HepG2 (cell line): Measurements from ENCODE around the gene DNAJA3. TPM values are rescaled to one million over a fixed set of nuclear protein-coding genes. Genes with fewer than 3 reads are reported as not detected.
A peak's percentile ranks its signal among the peaks of the same experiment; 100 is the strongest.

Experiments used
- ATAD3A ChIP-seq: sonication (generic); formaldehyde crosslinking; IDR thresholded peaks from 2 replicates; pipeline ENCODE4 v1.4.0; 2020; ENCODE audit warnings: missing genetic modification reagents
- IRF1 ChIP-seq: sonication (generic); formaldehyde crosslinking; IDR thresholded peaks from 2 replicates; pipeline ENCODE4 v1.4.0; 2020; ENCODE audit warnings: low read depth, mild to moderate bottlenecking, missing genetic modification reagents
- MAF1 ChIP-seq: sonication (generic); formaldehyde crosslinking; IDR thresholded peaks from 2 replicates; pipeline ENCODE4 v1.5.0; 2020; ENCODE audit warnings: missing genetic modification reagents, borderline replicate concordance
- MEIS1 ChIP-seq: sonication (generic); formaldehyde crosslinking; IDR thresholded peaks from 2 replicates; pipeline ENCODE4 v1.9.0; 2021; ENCODE audit warnings: mild to moderate bottlenecking, missing genetic modification reagents, moderate library complexity, borderline replicate concordance
- RAD51 ChIP-seq: fragments of 450-650 bp; IDR thresholded peaks from 2 replicates; pipeline ENCODE4 v1.6.1; 2016; ENCODE audit warnings: borderline replicate concordance
- ZNF18 ChIP-seq: sonication (generic); formaldehyde crosslinking; IDR thresholded peaks from 2 replicates; pipeline ENCODE4 v1.8.0; 2022; ENCODE audit warnings: mild to moderate bottlenecking, missing genetic modification reagents; ENCODE audit not compliant: insufficient replicate concordance
- ZNF224 ChIP-seq: sonication (generic); formaldehyde crosslinking; IDR thresholded peaks from 2 replicates; pipeline ENCODE4 v1.5.0; 2020; ENCODE audit warnings: mild to moderate bottlenecking, missing genetic modification reagents
- ZNF318 ChIP-seq: sonication (generic); formaldehyde crosslinking; IDR thresholded peaks from 2 replicates; pipeline ENCODE4 v1.4.0; 2020; ENCODE audit warnings: mild to moderate bottlenecking, missing genetic modification reagents
- ZNF431 ChIP-seq: sonication (generic); formaldehyde crosslinking; IDR thresholded peaks from 2 replicates; pipeline ENCODE4 v1.9.0; 2022; ENCODE audit warnings: missing genetic modification reagents, low read depth, mild to moderate bottlenecking, borderline replicate concordance
- ZNF569 ChIP-seq: sonication (generic); formaldehyde crosslinking; IDR thresholded peaks from 2 replicates; pipeline ENCODE4 v1.5.0; 2020; ENCODE audit warnings: mild to moderate bottlenecking, missing genetic modification reagents, moderate library complexity, borderline replicate concordance
- ZNF577 ChIP-seq: sonication (generic); formaldehyde crosslinking; IDR thresholded peaks from 2 replicates; pipeline ENCODE4 v1.4.0; 2020; ENCODE audit warnings: mild to moderate bottlenecking, low read depth, missing genetic modification reagents, borderline replicate concordance
- ZNF644 ChIP-seq: IDR thresholded peaks from 2 replicates; pipeline ENCODE4 v1.6.1; 2016; ENCODE audit warnings: low read depth
- ZNF770 ChIP-seq: sonication (generic); formaldehyde crosslinking; IDR thresholded peaks from 2 replicates; pipeline ENCODE4 v1.5.0; 2020; ENCODE audit warnings: mild to moderate bottlenecking, missing genetic modification reagents
- ZNF841 ChIP-seq: sonication (generic); formaldehyde crosslinking; IDR thresholded peaks from 2 replicates; pipeline ENCODE4 v1.8.1; 2023; ENCODE audit warnings: missing genetic modification reagents, borderline replicate concordance
- ZSCAN22 ChIP-seq: sonication (generic); formaldehyde crosslinking; IDR thresholded peaks from 2 replicates; pipeline ENCODE4 v1.4.0; 2020; ENCODE audit warnings: mild to moderate bottlenecking, missing genetic modification reagents
- polyA plus RNA-seq, 8 experiments: library from polyadenylated mRNA; depleted of rRNA in 3 of 8; stranded (reverse) in 7 of 8; unstranded in 1 of 8; fragments of >200 nt; fragmentation: Illumina TruSeq in 4 of 8; extraction: Trizol in 4 of 8; gene quantifications; 2 replicates each; pipeline versions ENCODE4 v1.2.1 to v1.2.3, GENCODE V29; 2011 to 2016; ENCODE audit warnings: low read depth in 4 of 8, missing spikeins in 1 of 8, mixed read lengths in 1 of 8; ENCODE audit not compliant: insufficient read depth in 1 of 8
- total RNA-seq, 5 experiments: library from RNA; depleted of rRNA; stranded (reverse); fragments of >200 nt; fragmentation: Illumina TruSeq; extraction: Trizol; gene quantifications; 2 replicates each; pipeline ENCODE4 v1.2.3, GENCODE V29; 2016; ENCODE audit warnings: low read depth in 1 of 5

Gene DNAJA3
- total and polyA plus RNA-seq, 2 of the 13 experiments (the other 11 are each of a cell fraction or from before 2014, with no cell fraction given): 77.0 to 83.3 TPM

- TF ChIP-seq ZNF224 (CRISPR knock-in tag) (no peak), ATAD3A (CRISPR knock-in tag) (no peak), ZNF431 (CRISPR knock-in tag) (no peak), ZNF644 (CRISPR knock-in tag) (no peak), ZNF18 (CRISPR knock-in tag) (no peak), MEIS1 (CRISPR knock-in tag) (no peak), MAF1 (CRISPR knock-in tag) (no peak), ZNF841 (CRISPR knock-in tag) (no peak), RAD51 (peak; percentile 86), IRF1 (CRISPR knock-in tag) (no peak), ZNF770 (CRISPR knock-in tag) (no peak), ZNF318 (CRISPR knock-in tag) (no peak), ZNF569 (CRISPR knock-in tag) (no peak), ZSCAN22 (CRISPR knock-in tag) (no peak), ZNF577 (CRISPR knock-in tag) (no peak)
Measured at GRCh38 chr16:4416200-4417032, 9.3 kb upstream of the DNAJA3 start, which contains the start of gene CORO7 (continued).
